ENCODE results near the gene ACYP2.

The ACYP2 gene

GRCh38 chr2:54258166-54258565, 142.8 kb downstream of the ACYP2 start:
- no peak overlapping the region for H3K9ac ChIP-seq (ENCODE audit: low read depth, low read length, poor library complexity, severe bottlenecking)
- no peak overlapping the region for H2AFZ ChIP-seq (ENCODE audit: low read length)
- no peaks in the 10 kb centered on the region for H3K27me3 ChIP-seq (ENCODE audit: insufficient read depth, low read length, poor library complexity, severe bottlenecking)
- no peak overlapping the region for H3K4me3 ChIP-seq (ENCODE audit: low read length, poor library complexity, severe bottlenecking)
- H3K9me3 ChIP-seq (ENCODE audit: insufficient read depth, low read depth, low read length): no peaks in the 10 kb centered on the region
- no peaks in the 10 kb centered on the region for H4K20me1 ChIP-seq (ENCODE audit: insufficient read depth, low read length, poor library complexity, severe bottlenecking)
- no peaks in the 10 kb centered on the region for H3K79me2 ChIP-seq (ENCODE audit: insufficient read depth, low read length)
- no peak for TF ChIP-seq EZH2phosphoT487 (IDR thresholded peaks at IDR 0.05; ENCODE audit: borderline replicate concordance)
- TF ChIP-seq CTCF (conservative IDR thresholded peaks at IDR 0.05; ENCODE audit: low read length): no peak
- no peaks in the 10 kb centered on the region for H3K9me2 ChIP-seq (replicated peaks; ENCODE audit: low read depth, low read length)
- no peak overlapping the region for H3K4me2 ChIP-seq (ENCODE audit: low read depth, low read length, poor library complexity, severe bottlenecking)
- no peaks in the 10 kb centered on the region for H3F3A ChIP-seq (ENCODE audit: low read depth)
- H3K4me1 ChIP-seq (ENCODE audit: insufficient read depth, low read length, poor library complexity, severe bottlenecking): no peaks in the 10 kb centered on the region
- no peaks in the 10 kb centered on the region for H3K36me3 ChIP-seq (ENCODE audit: insufficient read depth, low read length)

GRCh38 chr2:54259413-54260240, 144.2 kb downstream of the ACYP2 start:
- Histone ChIP-seq H3K27me3 (ENCODE audit: insufficient read depth, low read length, poor library complexity, severe bottlenecking) (no peaks in the 10 kb centered on the region), H3K4me1 (ENCODE audit: insufficient read depth, low read length, poor library complexity, severe bottlenecking) (no peaks in the 10 kb centered on the region), H2AFZ (ENCODE audit: low read length) (no peak overlapping the region), H3K9me2 (replicated peaks; ENCODE audit: low read depth, low read length) (no peaks in the 10 kb centered on the region), H3K4me3 (ENCODE audit: low read length, poor library complexity, severe bottlenecking) (no peak overlapping the region), H3K36me3 (ENCODE audit: insufficient read depth, low read length) (no peaks in the 10 kb centered on the region), H3K4me2 (ENCODE audit: low read depth, low read length, poor library complexity, severe bottlenecking) (no peak overlapping the region), H3K9me3 (ENCODE audit: insufficient read depth, low read depth, low read length) (no peaks in the 10 kb centered on the region), H3F3A (ENCODE audit: low read depth) (no peaks in the 10 kb centered on the region), H3K9ac (ENCODE audit: low read depth, low read length, poor library complexity, severe bottlenecking) (no peak overlapping the region), H3K79me2 (ENCODE audit: insufficient read depth, low read length) (no peaks in the 10 kb centered on the region), H4K20me1 (ENCODE audit: insufficient read depth, low read length, poor library complexity, severe bottlenecking) (no peaks in the 10 kb centered on the region)
- TF ChIP-seq CTCF (conservative IDR thresholded peaks at IDR 0.05; ENCODE audit: low read length) (no peak), EZH2phosphoT487 (IDR thresholded peaks at IDR 0.05; ENCODE audit: borderline replicate concordance) (no peak)

- H3K79me2 ChIP-seq (ENCODE audit: insufficient read depth, low read length): no peaks in the 10 kb centered on the region
- TF ChIP-seq EZH2phosphoT487 (IDR thresholded peaks at IDR 0.05; ENCODE audit: borderline replicate concordance): no peak
- no peak for TF ChIP-seq CTCF (conservative IDR thresholded peaks at IDR 0.05; ENCODE audit: low read length)
- no peak overlapping the region for H3K4me2 ChIP-seq (ENCODE audit: low read depth, low read length, poor library complexity, severe bottlenecking)
These were observed 144.8 kb downstream of the ACYP2 start for GRCh38 chr2:54260241-54260595.

More at GRCh38 chr2:54260241-54260595, 144.8 kb downstream of the ACYP2 start:
- no peaks in the 10 kb centered on the region for H3F3A ChIP-seq (ENCODE audit: low read depth)
- H3K9ac ChIP-seq (ENCODE audit: low read depth, low read length, poor library complexity, severe bottlenecking): no peak overlapping the region
- no peaks in the 10 kb centered on the region for H4K20me1 ChIP-seq (ENCODE audit: insufficient read depth, low read length, poor library complexity, severe bottlenecking)
- no peaks in the 10 kb centered on the region for H3K9me3 ChIP-seq (ENCODE audit: insufficient read depth, low read depth, low read length)
- H3K9me2 ChIP-seq (replicated peaks; ENCODE audit: low read depth, low read length): no peaks in the 10 kb centered on the region
- no peak overlapping the region for H2AFZ ChIP-seq (ENCODE audit: low read length)
- no peaks in the 10 kb centered on the region for H3K36me3 ChIP-seq (ENCODE audit: insufficient read depth, low read length)
- H3K4me3 ChIP-seq (ENCODE audit: low read length, poor library complexity, severe bottlenecking): no peak overlapping the region
- H3K27me3 ChIP-seq (ENCODE audit: insufficient read depth, low read length, poor library complexity, severe bottlenecking): no peaks in the 10 kb centered on the region
- H3K4me1 ChIP-seq (ENCODE audit: insufficient read depth, low read length, poor library complexity, severe bottlenecking): no peaks in the 10 kb centered on the region
